ENCODE measurements around the gene MACC1. TPM values are rescaled to one million over a fixed set of nuclear protein-coding genes. Genes with fewer than 3 reads are reported as not detected.

The MACC1 gene
- total and polyA plus RNA-seq, 2 donors (not counting 3 experiments of a cell fraction or from before 2014, with no cell fraction given) = not detected

DNA sequence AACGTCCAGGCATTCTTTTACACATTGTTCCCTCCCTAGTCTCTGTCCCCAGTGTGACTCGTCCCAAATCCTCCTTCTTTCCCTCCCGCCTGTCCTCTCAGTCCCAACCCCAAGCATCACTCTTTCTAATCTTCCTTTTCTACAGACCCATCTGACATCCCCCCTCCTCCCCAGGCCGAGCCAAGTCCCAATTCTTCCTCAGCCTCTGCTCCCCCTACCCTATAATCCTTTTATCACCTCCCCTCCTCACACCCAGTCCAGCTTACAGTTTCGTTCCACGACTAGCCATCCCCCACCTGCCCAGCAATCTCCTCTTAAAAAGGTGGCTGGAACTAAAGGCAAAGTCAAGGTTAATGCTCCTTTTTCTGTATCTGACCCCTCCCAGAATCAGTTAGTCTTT is 95.1 kb downstream of the MACC1 start:
- Histone ChIP-seq H3K79me2 (ENCODE audit: control insufficient read depth, insufficient read depth, low read length) (no peaks in the 10 kb centered on the region), H3K4me1 (ENCODE audit: control insufficient read depth, extremely low read depth, insufficient read depth, low read length) (peaks cover 3% of the 10 kb centered on the region), H3K36me3 (ENCODE audit: control insufficient read depth in 2 of 2, extremely low read depth in 1 of 2, insufficient read depth in 2 of 2, low read length in 2 of 2) (no peaks in the 10 kb centered on the region), H3K4me2 (ENCODE audit: insufficient read depth, low read length) (no peak overlapping the region), H3K9me3 (replicated peaks; ENCODE audit: control insufficient read depth, insufficient read depth, low read length) (no peaks in the 10 kb centered on the region), H3K9ac (replicated peaks; ENCODE audit: extremely low read depth, insufficient read depth, low read length) (no peak overlapping the region), H4K20me1 (replicated peaks; ENCODE audit: control insufficient read depth, extremely low read depth, insufficient read depth, low read length) (no peaks in the 10 kb centered on the region), H3K4me3 (replicated peaks in 1 of 3; ENCODE audit: insufficient read depth in 1 of 3, low read depth in 1 of 3, low read length in 3 of 3) (no peak overlapping the region), H3K9me1 (replicated peaks; ENCODE audit: control insufficient read depth, extremely low read depth, insufficient read depth, low read length) (no peaks in the 10 kb centered on the region), H2AFZ (ENCODE audit: low read depth, low read length) (no peak overlapping the region), H3K27ac (ENCODE audit: insufficient read depth, low read depth, low read length) (no peak overlapping the region), H3K27me3 (ENCODE audit: control insufficient read depth in 2 of 2, insufficient read depth in 2 of 2, low read length in 2 of 2) (peaks cover 0 to 5% of the 10 kb centered on the region in 2 experiments)
- dilution Hi-C loops (cut with MboI; ENCODE audit: extremely low pct_ligation_motif_present, low sequenced_read_pairs) = no loop called here
- FAIRE-seq = no peak
- BruUV-seq (replicated peaks) = no TSS peak
- DNase-seq (ENCODE audit: low read depth, low spot score) = no peak
- CTCF ChIA-PET = interaction anchor here (1.3 kb wide), 1 partner anchor 11 kb away, joined by 3 read pairs; no protein-coding TSS in a partner anchor
- intact Hi-C loops (cut with micrococcal nuclease) = no loop called here
- TF ChIP-seq MYC (IDR thresholded peaks at IDR 0.05; ENCODE audit: low read depth, low read length) (no peak), EZH2 (IDR thresholded peaks at IDR 0.05; ENCODE audit: borderline replicate concordance, low read depth, low read length, severe bottlenecking) (no peak), JUN (IDR thresholded peaks at IDR 0.05; ENCODE audit: borderline replicate concordance, insufficient read depth, insufficient read length, low read depth) (no peak), POLR2A (IDR thresholded peaks at IDR 0.05; ENCODE audit: low read depth, low read length) (no peak), FOS (IDR thresholded peaks at IDR 0.05; ENCODE audit: borderline replicate concordance, insufficient read depth, low read length) (no peak), GATA2 (IDR thresholded peaks at IDR 0.05; ENCODE audit: insufficient read depth, insufficient read length, low read depth, low read length) (no peak), POLR2AphosphoS5 (IDR thresholded peaks at IDR 0.05; ENCODE audit: insufficient read depth, low read depth, low read length) (no peak)
- TF ChIP-seq, protein P1, sequence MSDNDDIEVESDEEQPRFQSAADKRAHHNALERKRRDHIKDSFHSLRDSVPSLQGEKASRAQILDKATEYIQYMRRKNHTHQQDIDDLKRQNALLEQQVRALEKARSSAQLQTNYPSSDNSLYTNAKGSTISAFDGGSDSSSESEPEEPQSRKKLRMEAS (IDR thresholded peaks at IDR 0.05; ENCODE audit: insufficient read depth, insufficient read length) = no peak
- TF ChIP-seq, protein P2, sequence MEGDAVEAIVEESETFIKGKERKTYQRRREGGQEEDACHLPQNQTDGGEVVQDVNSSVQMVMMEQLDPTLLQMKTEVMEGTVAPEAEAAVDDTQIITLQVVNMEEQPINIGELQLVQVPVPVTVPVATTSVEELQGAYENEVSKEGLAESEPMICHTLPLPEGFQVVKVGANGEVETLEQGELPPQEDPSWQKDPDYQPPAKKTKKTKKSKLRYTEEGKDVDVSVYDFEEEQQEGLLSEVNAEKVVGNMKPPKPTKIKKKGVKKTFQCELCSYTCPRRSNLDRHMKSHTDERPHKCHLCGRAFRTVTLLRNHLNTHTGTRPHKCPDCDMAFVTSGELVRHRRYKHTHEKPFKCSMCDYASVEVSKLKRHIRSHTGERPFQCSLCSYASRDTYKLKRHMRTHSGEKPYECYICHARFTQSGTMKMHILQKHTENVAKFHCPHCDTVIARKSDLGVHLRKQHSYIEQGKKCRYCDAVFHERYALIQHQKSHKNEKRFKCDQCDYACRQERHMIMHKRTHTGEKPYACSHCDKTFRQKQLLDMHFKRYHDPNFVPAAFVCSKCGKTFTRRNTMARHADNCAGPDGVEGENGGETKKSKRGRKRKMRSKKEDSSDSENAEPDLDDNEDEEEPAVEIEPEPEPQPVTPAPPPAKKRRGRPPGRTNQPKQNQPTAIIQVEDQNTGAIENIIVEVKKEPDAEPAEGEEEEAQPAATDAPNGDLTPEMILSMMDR (IDR thresholded peaks at IDR 0.05; ENCODE audit: extremely low read depth in 1 of 2, insufficient read depth in 1 of 2, low read depth in 1 of 2, low read length in 2 of 2) = no peak
- POLR2A ChIA-PET = no interaction called here
